ENCODE measurements around the gene OR8B2. TPM values are rescaled to one million over a fixed set of nuclear protein-coding genes. Genes with fewer than 3 reads are reported as not detected.
A peak's percentile ranks its signal among the peaks of the same experiment; 100 is the strongest.

OR8B2 gene
- total and polyA plus RNA-seq, 2 donors (not counting 1 experiment from before 2014, with no cell fraction given): not detected

DNA sequence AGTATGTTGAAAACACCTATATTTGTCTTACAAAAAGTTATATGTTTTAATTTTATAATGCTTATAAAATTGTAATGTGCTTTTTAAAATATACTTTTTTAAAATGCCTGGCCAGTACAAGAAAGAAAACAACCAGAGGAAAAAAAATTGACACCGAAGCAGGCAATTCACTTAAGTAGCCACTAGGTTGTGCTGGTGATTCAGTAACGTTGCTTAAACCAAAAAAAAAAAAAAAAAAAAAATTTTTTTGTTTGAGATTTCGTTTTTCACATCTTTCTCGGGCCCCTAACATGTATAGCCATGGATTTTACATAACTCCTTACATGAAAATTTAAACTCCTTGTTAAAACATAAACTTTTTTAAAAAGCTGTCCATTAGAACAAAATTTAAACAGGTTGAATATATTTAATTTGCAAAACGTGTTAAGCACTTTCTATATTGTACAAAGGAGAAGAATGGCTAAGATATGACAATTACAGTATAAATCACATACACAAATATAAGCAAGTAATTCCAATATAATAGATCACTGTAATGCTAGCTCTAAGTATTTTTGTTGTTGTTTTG lies 31.1 kb upstream of the OR8B2 start:
- H3K4me3 Mint-ChIP-seq: no peak overlapping the region

GRCh38 chr11:124409906-124410305 lies 25.6 kb upstream of the OR8B2 start:
- intact Hi-C loops (cut with micrococcal nuclease): no loop called here
- ChIA-PET POLR2A (no interaction called here), CTCF (no interaction called here)
- Histone ChIP-seq H3K4me3 (ENCODE audit: control extremely low read depth in 1 of 5, extremely low read depth in 1 of 5, insufficient read depth in 1 of 5, low read depth in 2 of 5, low read length in 4 of 5) (no peak overlapping the region), H3K4me1 (ENCODE audit: control insufficient read depth in 2 of 2, insufficient read depth in 2 of 2, low read length in 2 of 2) (peaks cover 0 to 6% of the 10 kb centered on the region in 2 donors), H3K79me2 (ENCODE audit: control insufficient read depth, insufficient read depth, low read length) (no peaks in the 10 kb centered on the region), H3K27ac (ENCODE audit: low read length in 2 of 2) (no peak overlapping the region), H3K36me3 (replicated peaks in 1 of 2; ENCODE audit: control extremely low read depth in 1 of 2, control insufficient read depth in 1 of 2, extremely low read depth in 1 of 2, insufficient read depth in 2 of 2, low read length in 1 of 2) (no peaks in the 10 kb centered on the region), H3K9ac (ENCODE audit: low read length) (no peak overlapping the region), H3K9me3 (ENCODE audit: control extremely low read depth in 1 of 3, control insufficient read depth in 2 of 3, insufficient read depth in 1 of 3, low read length in 2 of 3) (no peaks in the 10 kb centered on the region), H4K20me1 (ENCODE audit: control insufficient read depth, insufficient read depth, low read length, poor library complexity, severe bottlenecking) (no peaks in the 10 kb centered on the region), H3K4me2 (replicated peaks; ENCODE audit: low read depth, low read length, poor library complexity, severe bottlenecking) (no peak overlapping the region), H3K27me3 (replicated peaks in 1 of 4; ENCODE audit: control extremely low read depth in 1 of 4, control insufficient read depth in 3 of 4, insufficient read depth in 4 of 4, low read length in 3 of 4) (peaks cover 0 to 3% (median 1%) of the 10 kb centered on the region in 4 experiments), H2AFZ (ENCODE audit: insufficient read depth, low read depth, low read length, poor library complexity, severe bottlenecking) (no peak overlapping the region)
- TF ChIP-seq, protein P1, sequence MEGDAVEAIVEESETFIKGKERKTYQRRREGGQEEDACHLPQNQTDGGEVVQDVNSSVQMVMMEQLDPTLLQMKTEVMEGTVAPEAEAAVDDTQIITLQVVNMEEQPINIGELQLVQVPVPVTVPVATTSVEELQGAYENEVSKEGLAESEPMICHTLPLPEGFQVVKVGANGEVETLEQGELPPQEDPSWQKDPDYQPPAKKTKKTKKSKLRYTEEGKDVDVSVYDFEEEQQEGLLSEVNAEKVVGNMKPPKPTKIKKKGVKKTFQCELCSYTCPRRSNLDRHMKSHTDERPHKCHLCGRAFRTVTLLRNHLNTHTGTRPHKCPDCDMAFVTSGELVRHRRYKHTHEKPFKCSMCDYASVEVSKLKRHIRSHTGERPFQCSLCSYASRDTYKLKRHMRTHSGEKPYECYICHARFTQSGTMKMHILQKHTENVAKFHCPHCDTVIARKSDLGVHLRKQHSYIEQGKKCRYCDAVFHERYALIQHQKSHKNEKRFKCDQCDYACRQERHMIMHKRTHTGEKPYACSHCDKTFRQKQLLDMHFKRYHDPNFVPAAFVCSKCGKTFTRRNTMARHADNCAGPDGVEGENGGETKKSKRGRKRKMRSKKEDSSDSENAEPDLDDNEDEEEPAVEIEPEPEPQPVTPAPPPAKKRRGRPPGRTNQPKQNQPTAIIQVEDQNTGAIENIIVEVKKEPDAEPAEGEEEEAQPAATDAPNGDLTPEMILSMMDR (IDR thresholded peaks at IDR 0.05): no peak
- TF ChIP-seq EZH2 (IDR thresholded peaks at IDR 0.05; ENCODE audit: borderline replicate concordance, insufficient read depth, low read depth, low read length, poor library complexity, severe bottlenecking): no peak
- no peak for ATAC-seq (ENCODE audit: low read depth)
- Mint-ChIP-seq H3K27me3 (peaks cover 27% of the 10 kb centered on the region), H3K9me3 (ENCODE audit: insufficient read depth) (no peaks in the 10 kb centered on the region), H3K4me3 (no peak overlapping the region), H3K27ac (no peak overlapping the region), H3K4me1 (peaks cover 6% of the 10 kb centered on the region)
- 100% methylated on average over 2 of the region's 7 CpGs for WGBS (ENCODE audit: insufficient coverage)
- no peak for DNase-seq

More for the DNA sequence above, 31.1 kb upstream of the OR8B2 start:
- Mint-ChIP-seq H3K9me3 (ENCODE audit: insufficient read depth) (no peaks in the 10 kb centered on the region), H3K27ac (no peak overlapping the region), H3K27me3 (peaks cover 16% of the 10 kb centered on the region), H3K4me1 (no peaks in the 10 kb centered on the region)
- CTCF ChIA-PET: interaction anchor here (0.9 to 1.1 kb wide), 2 partner anchors 14 to 421 kb away, joined by 3 read pairs; no protein-coding TSS in a partner anchor
- no peaks in the 10 kb centered on the region for H3K36me3 ChIP-seq (replicated peaks in 1 of 2; ENCODE audit: control extremely low read depth in 1 of 2, control insufficient read depth in 1 of 2, extremely low read depth in 1 of 2, insufficient read depth in 2 of 2, low read length in 1 of 2)
- no peaks in the 10 kb centered on the region for H3K4me1 ChIP-seq (ENCODE audit: control insufficient read depth in 2 of 2, insufficient read depth in 2 of 2, low read length in 2 of 2)
- no peak overlapping the region for H2AFZ ChIP-seq (ENCODE audit: insufficient read depth, low read depth, low read length, poor library complexity, severe bottlenecking)
- POLR2A ChIA-PET: no interaction called here
- DNase-seq (peak; percentile 34), ATAC-seq (ENCODE audit: low read depth) (no peak)
- no peak for TF ChIP-seq EZH2 (IDR thresholded peaks at IDR 0.05; ENCODE audit: borderline replicate concordance, insufficient read depth, low read depth, low read length, poor library complexity, severe bottlenecking)
- TF ChIP-seq, protein P1 (IDR thresholded peaks at IDR 0.05): peak; percentile 68
- no peaks in the 10 kb centered on the region for H4K20me1 ChIP-seq (ENCODE audit: control insufficient read depth, insufficient read depth, low read length, poor library complexity, severe bottlenecking)
- no peak overlapping the region for H3K27ac ChIP-seq (ENCODE audit: low read length in 2 of 2)
- H3K4me2 ChIP-seq (replicated peaks; ENCODE audit: low read depth, low read length, poor library complexity, severe bottlenecking): no peak overlapping the region
- no CpG with 5 or more reads among the region's 5 CpGs for WGBS (ENCODE audit: insufficient coverage)
- H3K79me2 ChIP-seq (ENCODE audit: control insufficient read depth, insufficient read depth, low read length): no peaks in the 10 kb centered on the region
- H3K4me3 ChIP-seq (ENCODE audit: control extremely low read depth in 1 of 5, extremely low read depth in 1 of 5, insufficient read depth in 1 of 5, low read depth in 2 of 5, low read length in 4 of 5): no peak overlapping the region
- H3K9ac ChIP-seq (ENCODE audit: low read length): no peak overlapping the region
- intact Hi-C loops (cut with micrococcal nuclease): loop anchor here (5.0 kb wide), 1 partner anchor 422 kb away; no protein-coding TSS in a partner anchor
- H3K27me3 ChIP-seq (replicated peaks in 1 of 4; ENCODE audit: control extremely low read depth in 1 of 4, control insufficient read depth in 3 of 4, insufficient read depth in 4 of 4, low read length in 3 of 4): peaks cover 0 to 8% (median 2%) of the 10 kb centered on the region in 4 experiments
- no peaks in the 10 kb centered on the region for H3K9me3 ChIP-seq (ENCODE audit: control extremely low read depth in 1 of 3, control insufficient read depth in 2 of 3, insufficient read depth in 1 of 3, low read length in 2 of 3)

Measured in B cell (primary cell).